Measurements from ENCODE around the gene RASA3. TPM values are rescaled to one million over a fixed set of nuclear protein-coding genes. Genes with fewer than 3 reads are reported as not detected.

Gene RASA3
- total RNA-seq, 1 experiment from 2014 or later = 0.26 TPM

DNA sequence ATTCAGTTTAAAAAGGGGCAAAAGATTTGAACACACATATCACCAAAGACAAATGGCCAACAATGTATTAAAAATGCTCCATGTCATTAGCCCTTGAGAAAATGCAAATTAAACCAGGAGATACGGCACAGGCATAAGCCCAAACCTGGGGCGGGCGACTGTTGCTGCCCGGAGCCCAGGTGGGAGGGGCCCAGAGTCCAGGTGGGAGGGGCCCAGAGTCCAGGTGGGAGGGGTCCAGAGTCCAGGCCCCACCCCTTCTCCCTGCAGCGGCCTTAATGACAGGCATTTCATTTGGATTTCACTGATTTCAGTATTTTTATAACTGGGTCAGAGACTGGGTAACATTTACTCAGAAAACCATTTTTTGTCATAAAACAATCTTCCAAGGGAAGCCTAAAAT lies 78.2 kb downstream of the RASA3 start:
- intact Hi-C loops (cut with micrococcal nuclease; ENCODE audit: unreplicated experiment) = no loop called here
- H3K4me1 Mint-ChIP-seq (ENCODE audit: low read depth, unreplicated experiment) = no peaks in the 10 kb centered on the region
- CTCF ChIA-PET = no interaction called here
- no peak overlapping the region for H3K4me3 Mint-ChIP-seq (ENCODE audit: low read depth, unreplicated experiment)
- DNase-seq = no peak
- TF ChIP-seq, protein P1, sequence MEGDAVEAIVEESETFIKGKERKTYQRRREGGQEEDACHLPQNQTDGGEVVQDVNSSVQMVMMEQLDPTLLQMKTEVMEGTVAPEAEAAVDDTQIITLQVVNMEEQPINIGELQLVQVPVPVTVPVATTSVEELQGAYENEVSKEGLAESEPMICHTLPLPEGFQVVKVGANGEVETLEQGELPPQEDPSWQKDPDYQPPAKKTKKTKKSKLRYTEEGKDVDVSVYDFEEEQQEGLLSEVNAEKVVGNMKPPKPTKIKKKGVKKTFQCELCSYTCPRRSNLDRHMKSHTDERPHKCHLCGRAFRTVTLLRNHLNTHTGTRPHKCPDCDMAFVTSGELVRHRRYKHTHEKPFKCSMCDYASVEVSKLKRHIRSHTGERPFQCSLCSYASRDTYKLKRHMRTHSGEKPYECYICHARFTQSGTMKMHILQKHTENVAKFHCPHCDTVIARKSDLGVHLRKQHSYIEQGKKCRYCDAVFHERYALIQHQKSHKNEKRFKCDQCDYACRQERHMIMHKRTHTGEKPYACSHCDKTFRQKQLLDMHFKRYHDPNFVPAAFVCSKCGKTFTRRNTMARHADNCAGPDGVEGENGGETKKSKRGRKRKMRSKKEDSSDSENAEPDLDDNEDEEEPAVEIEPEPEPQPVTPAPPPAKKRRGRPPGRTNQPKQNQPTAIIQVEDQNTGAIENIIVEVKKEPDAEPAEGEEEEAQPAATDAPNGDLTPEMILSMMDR (IDR thresholded peaks at IDR 0.05; ENCODE audit: unreplicated experiment) = no peak
- no peaks in the 10 kb centered on the region for H3K36me3 Mint-ChIP-seq (ENCODE audit: insufficient read depth, unreplicated experiment)
- H3K27ac Mint-ChIP-seq (ENCODE audit: unreplicated experiment) = no peak overlapping the region
- BruUV-seq (replicated peaks) = no TSS peak
- H3K9me3 Mint-ChIP-seq (ENCODE audit: low read depth, unreplicated experiment) = no peaks in the 10 kb centered on the region
- H3K27me3 Mint-ChIP-seq (ENCODE audit: unreplicated experiment) = no peaks in the 10 kb centered on the region

DNA sequence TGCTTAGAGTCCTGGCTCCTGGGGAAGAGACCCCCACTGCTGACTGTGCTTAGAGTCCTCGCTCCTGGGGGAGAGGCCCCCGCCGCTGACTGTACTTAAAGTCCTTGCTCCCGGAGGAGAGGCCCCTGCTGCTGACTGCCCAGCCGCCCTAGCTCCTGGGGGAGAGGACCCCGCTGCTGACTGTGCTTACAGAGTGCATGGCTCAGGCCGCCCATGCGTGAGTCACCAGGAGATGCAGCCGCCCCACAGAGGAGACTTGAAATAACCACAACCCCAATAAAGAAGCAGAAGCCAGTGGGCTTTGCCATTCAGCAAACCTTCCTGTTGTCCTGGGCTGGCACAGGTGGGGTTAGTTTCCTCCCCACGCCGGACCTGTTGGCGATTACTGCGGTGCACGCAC lies 79.4 kb downstream of the RASA3 start:
- no peak for DNase-seq
- CTCF ChIA-PET = no interaction called here
- H3K27me3 Mint-ChIP-seq (ENCODE audit: unreplicated experiment) = no peaks in the 10 kb centered on the region
- H3K4me1 Mint-ChIP-seq (ENCODE audit: low read depth, unreplicated experiment) = no peaks in the 10 kb centered on the region
- TF ChIP-seq, protein P1 (IDR thresholded peaks at IDR 0.05; ENCODE audit: unreplicated experiment) = no peak
- no peak overlapping the region for H3K27ac Mint-ChIP-seq (ENCODE audit: unreplicated experiment)
- no peaks in the 10 kb centered on the region for H3K9me3 Mint-ChIP-seq (ENCODE audit: low read depth, unreplicated experiment)
- no TSS peak for BruUV-seq (replicated peaks)
- no peaks in the 10 kb centered on the region for H3K36me3 Mint-ChIP-seq (ENCODE audit: insufficient read depth, unreplicated experiment)
- intact Hi-C loops (cut with micrococcal nuclease; ENCODE audit: unreplicated experiment) = no loop called here
- H3K4me3 Mint-ChIP-seq (ENCODE audit: low read depth, unreplicated experiment) = no peak overlapping the region

DNA sequence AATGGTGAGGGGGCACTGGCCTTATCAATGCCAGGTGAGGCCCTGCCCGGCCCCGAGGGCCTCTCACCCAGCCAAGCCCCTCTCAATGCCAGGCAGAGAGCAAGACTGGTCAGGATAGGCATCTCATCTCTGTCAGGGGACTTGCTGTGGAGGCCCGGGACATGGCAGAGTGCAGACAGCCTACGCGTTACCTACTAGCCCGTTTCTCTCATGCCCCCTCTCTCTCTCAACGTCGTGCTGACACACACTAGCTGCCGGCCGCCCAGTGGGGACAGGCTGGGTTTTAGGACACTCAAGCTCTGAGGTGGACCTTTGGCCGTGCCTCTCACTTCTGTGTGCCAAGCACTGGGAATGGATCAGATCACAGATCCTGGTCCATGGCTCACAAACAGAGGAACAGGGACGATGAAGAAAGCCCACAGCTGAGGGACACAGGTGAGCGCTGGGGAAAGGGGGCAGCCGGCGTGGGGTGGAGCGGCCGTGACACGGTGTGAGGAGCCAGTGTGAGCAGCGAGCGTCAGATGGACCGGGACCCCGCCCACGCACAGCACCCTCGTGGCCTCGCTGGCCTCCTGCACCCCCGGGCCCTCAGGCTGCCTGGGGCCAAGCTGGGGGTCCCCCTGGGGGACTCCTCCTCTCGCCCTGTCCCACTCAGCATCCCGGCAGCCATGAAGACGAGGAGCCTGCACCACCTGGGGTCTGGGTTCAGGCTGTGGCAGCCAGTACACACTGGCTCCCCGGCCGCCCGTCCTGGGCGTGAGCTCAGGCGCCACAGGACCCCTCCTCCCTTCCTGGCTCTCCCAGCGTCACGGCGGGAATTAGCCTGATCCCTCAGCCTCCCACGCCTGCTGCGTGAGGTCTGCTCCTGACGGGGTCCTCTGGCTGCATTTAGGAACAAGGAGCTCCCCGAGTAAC lies 81.6 kb downstream of the RASA3 start:
- no peak overlapping the region for H3K27ac Mint-ChIP-seq (ENCODE audit: unreplicated experiment)

DNA sequence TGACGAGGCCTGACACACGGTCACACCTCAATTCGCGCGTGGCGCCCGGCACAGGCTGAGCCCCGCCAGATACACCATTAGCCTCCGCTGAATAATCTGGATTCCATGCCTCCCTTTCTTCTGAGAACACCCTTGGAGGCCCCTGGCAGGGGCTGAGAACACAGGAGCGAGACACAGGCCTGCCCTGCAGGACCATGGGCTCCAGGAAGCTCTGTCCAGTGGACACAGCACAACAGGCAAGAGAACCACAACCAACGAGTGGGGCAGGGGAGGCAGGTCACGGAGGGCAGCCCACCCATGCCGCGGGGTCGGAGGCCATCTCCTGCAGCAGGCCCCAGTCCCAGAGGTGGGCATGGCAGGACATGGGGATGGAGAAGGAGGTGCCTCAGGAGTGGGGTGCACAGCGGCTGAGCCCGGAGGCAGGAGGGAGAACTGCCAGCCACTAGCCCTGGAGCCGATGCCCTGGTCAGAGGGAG lies 82.8 kb downstream of the RASA3 start:
- TF ChIP-seq, protein P1 (IDR thresholded peaks at IDR 0.05; ENCODE audit: unreplicated experiment) = no peak
- no peak overlapping the region for H3K27ac Mint-ChIP-seq (ENCODE audit: unreplicated experiment)
- H3K4me3 Mint-ChIP-seq (ENCODE audit: low read depth, unreplicated experiment) = no peak overlapping the region
- CTCF ChIA-PET = no interaction called here
- DNase-seq = no peak
- H3K27me3 Mint-ChIP-seq (ENCODE audit: unreplicated experiment) = no peaks in the 10 kb centered on the region
- peaks cover 5% of the 10 kb centered on the region for H3K36me3 Mint-ChIP-seq (ENCODE audit: insufficient read depth, unreplicated experiment)
- H3K4me1 Mint-ChIP-seq (ENCODE audit: low read depth, unreplicated experiment) = no peaks in the 10 kb centered on the region
- H3K9me3 Mint-ChIP-seq (ENCODE audit: low read depth, unreplicated experiment) = no peaks in the 10 kb centered on the region
- BruUV-seq (replicated peaks) = no TSS peak
- intact Hi-C loops (cut with micrococcal nuclease; ENCODE audit: unreplicated experiment) = no loop called here

More for the DNA sequence above, 81.6 kb downstream of the RASA3 start:
- CTCF ChIA-PET = no interaction called here
- TF ChIP-seq, protein P1 (IDR thresholded peaks at IDR 0.05; ENCODE audit: unreplicated experiment) = no peak
- H3K36me3 Mint-ChIP-seq (ENCODE audit: insufficient read depth, unreplicated experiment) = no peaks in the 10 kb centered on the region
- H3K27me3 Mint-ChIP-seq (ENCODE audit: unreplicated experiment) = no peaks in the 10 kb centered on the region
- no peak overlapping the region for H3K4me3 Mint-ChIP-seq (ENCODE audit: low read depth, unreplicated experiment)
- BruUV-seq (replicated peaks) = no TSS peak
- H3K4me1 Mint-ChIP-seq (ENCODE audit: low read depth, unreplicated experiment) = no peaks in the 10 kb centered on the region
- DNase-seq = no peak
- intact Hi-C loops (cut with micrococcal nuclease; ENCODE audit: unreplicated experiment) = no loop called here
- no peaks in the 10 kb centered on the region for H3K9me3 Mint-ChIP-seq (ENCODE audit: low read depth, unreplicated experiment)
